Measurements from ENCODE around the gene PTAR1. TPM values are rescaled to one million over a fixed set of nuclear protein-coding genes. Genes with fewer than 3 reads are reported as not detected.

PTAR1 gene
- total and polyA plus RNA-seq, 10 donors, result 6.3 to 122 (median 56.5) TPM

GRCh38 chr9:69755205-69755604 is 4.6 kb downstream of the PTAR1 start:
- TF ChIP-seq POLR2A (IDR thresholded peaks at IDR 0.05) (no peak), POLR2AphosphoS5 (IDR thresholded peaks at IDR 0.05) (no peak)
- TF ChIP-seq, protein P1, sequence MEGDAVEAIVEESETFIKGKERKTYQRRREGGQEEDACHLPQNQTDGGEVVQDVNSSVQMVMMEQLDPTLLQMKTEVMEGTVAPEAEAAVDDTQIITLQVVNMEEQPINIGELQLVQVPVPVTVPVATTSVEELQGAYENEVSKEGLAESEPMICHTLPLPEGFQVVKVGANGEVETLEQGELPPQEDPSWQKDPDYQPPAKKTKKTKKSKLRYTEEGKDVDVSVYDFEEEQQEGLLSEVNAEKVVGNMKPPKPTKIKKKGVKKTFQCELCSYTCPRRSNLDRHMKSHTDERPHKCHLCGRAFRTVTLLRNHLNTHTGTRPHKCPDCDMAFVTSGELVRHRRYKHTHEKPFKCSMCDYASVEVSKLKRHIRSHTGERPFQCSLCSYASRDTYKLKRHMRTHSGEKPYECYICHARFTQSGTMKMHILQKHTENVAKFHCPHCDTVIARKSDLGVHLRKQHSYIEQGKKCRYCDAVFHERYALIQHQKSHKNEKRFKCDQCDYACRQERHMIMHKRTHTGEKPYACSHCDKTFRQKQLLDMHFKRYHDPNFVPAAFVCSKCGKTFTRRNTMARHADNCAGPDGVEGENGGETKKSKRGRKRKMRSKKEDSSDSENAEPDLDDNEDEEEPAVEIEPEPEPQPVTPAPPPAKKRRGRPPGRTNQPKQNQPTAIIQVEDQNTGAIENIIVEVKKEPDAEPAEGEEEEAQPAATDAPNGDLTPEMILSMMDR (IDR thresholded peaks at IDR 0.05 in 8 of 11, conservative IDR thresholded peaks at IDR 0.05 in 3 of 11), result no peak
- WGBS, 5 donors, result 93 to 100% (median 98%) methylated on average over 2 of the region's 2 CpGs

DNA sequence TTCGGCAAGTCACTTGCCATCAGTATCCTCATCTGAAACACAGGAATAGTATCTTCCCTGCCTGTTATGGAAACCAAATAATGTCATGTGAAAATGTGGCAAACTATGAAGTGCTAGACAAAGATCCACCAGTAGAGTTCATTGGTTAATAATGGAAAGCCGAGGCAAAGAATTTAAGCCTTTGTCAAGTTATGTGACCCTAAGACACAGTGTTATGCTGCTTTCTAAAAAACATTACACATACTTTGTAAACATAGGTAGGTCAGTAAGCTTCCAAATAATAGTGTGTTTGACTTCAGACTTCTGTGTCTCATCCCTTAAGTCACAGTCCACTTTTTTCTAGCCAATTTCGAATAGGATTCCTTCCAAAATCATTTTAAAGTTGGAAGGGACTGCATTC is 6.0 kb downstream of the PTAR1 start:
- Histone ChIP-seq H3K27me3 (replicated peaks in 1 of 7) (no peaks in the 10 kb centered on the region), H3K36me3 (peaks cover 0 to 26% (median 11%) of the 10 kb centered on the region in 6 donors), H3K9me3 (no peaks in the 10 kb centered on the region), H3K4me3 (no peak overlapping the region), H3K27ac (no peak overlapping the region), H3K4me1 (peaks cover 11 to 76% (median 22%) of the 10 kb centered on the region in 6 donors)
- 95 to 99% (median 95%) methylated on average over 3 of the region's 3 CpGs for WGBS, 5 donors
- TF ChIP-seq POLR2AphosphoS5 (IDR thresholded peaks at IDR 0.05), result no peak
- TF ChIP-seq, protein P1 (IDR thresholded peaks at IDR 0.05 in 8 of 11, conservative IDR thresholded peaks at IDR 0.05 in 3 of 11), result no peak
- no peak for TF ChIP-seq POLR2A (IDR thresholded peaks at IDR 0.05)
- intact Hi-C loops (cut with DNase I; ENCODE audit: low total_unique reads), result no loop called here
- DNase-seq, result no peak

More at GRCh38 chr9:69755205-69755604, 4.6 kb downstream of the PTAR1 start:
- Histone ChIP-seq H3K4me1 (peaks cover 11 to 77% (median 28%) of the 10 kb centered on the region in 6 donors), H3K36me3 (peaks cover 0 to 12% (median 2%) of the 10 kb centered on the region in 6 donors), H3K4me3 (no peak overlapping the region), H3K27me3 (replicated peaks in 1 of 7) (no peaks in the 10 kb centered on the region), H3K27ac (no peak overlapping the region), H3K9me3 (no peaks in the 10 kb centered on the region)
- DNase-seq, result no peak
- intact Hi-C loops (cut with DNase I; ENCODE audit: low total_unique reads), result no loop called here

DNA sequence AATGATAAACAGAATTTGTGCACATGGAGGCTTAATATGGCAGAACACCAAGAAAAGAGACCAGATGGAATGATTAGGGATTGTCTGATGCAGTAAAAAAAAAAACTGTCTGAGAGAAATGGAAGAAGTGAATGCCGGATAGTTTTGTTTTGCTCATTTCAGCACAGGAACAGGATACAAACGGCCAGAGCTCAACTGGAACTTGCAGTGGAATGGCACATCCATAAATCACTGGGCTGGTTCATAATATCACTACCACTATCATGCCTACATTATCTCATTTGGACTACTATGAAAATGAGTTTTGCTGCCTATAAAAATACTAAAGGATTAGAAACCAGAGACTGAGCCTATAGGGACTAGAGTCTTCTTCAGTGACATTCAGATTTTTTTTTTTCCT is 9.7 kb downstream of the PTAR1 start:
- 66 to 79% (median 70%) methylated on average over 2 of the region's 2 CpGs for WGBS, 5 donors
- H3K9me3 ChIP-seq, result no peaks in the 10 kb centered on the region
- no peak overlapping the region for H3K4me3 ChIP-seq
- no peak overlapping the region for H3K27ac ChIP-seq
- DNase-seq, result no peak
- no peaks in the 10 kb centered on the region for H3K27me3 ChIP-seq (replicated peaks in 1 of 7)
- TF ChIP-seq, protein P1 (IDR thresholded peaks at IDR 0.05 in 8 of 11, conservative IDR thresholded peaks at IDR 0.05 in 3 of 11), result no peak
- TF ChIP-seq POLR2A (IDR thresholded peaks at IDR 0.05), result no peak
- no peak for TF ChIP-seq POLR2AphosphoS5 (IDR thresholded peaks at IDR 0.05)
- peaks cover 0 to 58% (median 22%) of the 10 kb centered on the region in 6 donors for H3K36me3 ChIP-seq
- H3K4me1 ChIP-seq, result peaks cover 0 to 74% (median 17%) of the 10 kb centered on the region in 6 donors
- intact Hi-C loops (cut with DNase I; ENCODE audit: low total_unique reads), result no loop called here

GRCh38 chr9:69748304-69748703 is 11.5 kb downstream of the PTAR1 start:
- H3K27ac ChIP-seq, result no peak overlapping the region
- H3K36me3 ChIP-seq, result peaks cover 0 to 66% (median 22%) of the 10 kb centered on the region in 6 donors
- no peak for DNase-seq
- H3K27me3 ChIP-seq (replicated peaks in 1 of 7), result no peaks in the 10 kb centered on the region
- WGBS, 5 donors, result 75 to 91% (median 90%) methylated on average over 2 of the region's 2 CpGs
- no peak overlapping the region for H3K4me3 ChIP-seq
- peaks cover 0 to 69% (median 20%) of the 10 kb centered on the region in 6 donors for H3K4me1 ChIP-seq
- intact Hi-C loops (cut with DNase I; ENCODE audit: low total_unique reads), result no loop called here
- H3K9me3 ChIP-seq, result no peaks in the 10 kb centered on the region
- TF ChIP-seq POLR2A (IDR thresholded peaks at IDR 0.05) (no peak), POLR2AphosphoS5 (IDR thresholded peaks at IDR 0.05) (no peak)
- TF ChIP-seq, protein P1 (IDR thresholded peaks at IDR 0.05 in 8 of 11, conservative IDR thresholded peaks at IDR 0.05 in 3 of 11), result no peak
